GM18499 (cell line): ENCODE data around the gene SCRT2.
"Not testable (repeated sequence)": the region's sequence is repeated elsewhere in the genome, so short reads cannot be mapped to it uniquely, and the experiment has no call there.

Source experiments
- ATAC-seq: cut with Tn5 transposase; IDR thresholded peaks from one replicate; pipeline ENCODE4 v1.9.1; 2021; ENCODE audit warnings: moderate number of reproducible peaks; ENCODE audit not compliant: insufficient read depth, unreplicated experiment

The SCRT2 gene

GRCh38 chr20:701401-702129, 26.0 kb upstream of the SCRT2 start:
- ATAC-seq: no peak

- no peak for ATAC-seq
These were observed 24.3 kb upstream of the SCRT2 start for GRCh38 chr20:699811-700338.

- no peak for ATAC-seq
These were observed 23.7 kb upstream of the SCRT2 start for GRCh38 chr20:699342-699741.

GRCh38 chr20:698276-698675, 22.7 kb upstream of the SCRT2 start:
- ATAC-seq: no peak

DNA sequence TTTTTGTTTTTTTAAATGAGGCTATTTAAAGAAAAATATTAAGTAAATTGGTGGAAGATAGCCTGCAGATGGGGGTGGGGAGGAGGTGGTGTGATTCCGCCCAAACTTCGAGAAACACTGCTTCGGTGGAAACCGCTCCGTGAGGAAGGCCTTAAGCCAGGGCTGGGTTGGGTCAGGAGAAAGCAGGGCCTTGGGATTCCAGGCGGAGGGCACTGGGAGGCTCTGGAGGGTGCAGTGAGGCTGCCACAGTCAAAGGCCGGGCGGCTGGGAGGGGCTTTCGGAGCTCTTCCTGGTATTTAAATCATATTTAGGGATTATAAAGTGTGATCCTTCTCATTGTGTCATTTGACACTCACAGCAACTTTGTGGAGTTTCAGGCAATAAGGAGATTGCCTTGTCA, 22.2 kb upstream of the SCRT2 start:
- ATAC-seq: no peak

DNA sequence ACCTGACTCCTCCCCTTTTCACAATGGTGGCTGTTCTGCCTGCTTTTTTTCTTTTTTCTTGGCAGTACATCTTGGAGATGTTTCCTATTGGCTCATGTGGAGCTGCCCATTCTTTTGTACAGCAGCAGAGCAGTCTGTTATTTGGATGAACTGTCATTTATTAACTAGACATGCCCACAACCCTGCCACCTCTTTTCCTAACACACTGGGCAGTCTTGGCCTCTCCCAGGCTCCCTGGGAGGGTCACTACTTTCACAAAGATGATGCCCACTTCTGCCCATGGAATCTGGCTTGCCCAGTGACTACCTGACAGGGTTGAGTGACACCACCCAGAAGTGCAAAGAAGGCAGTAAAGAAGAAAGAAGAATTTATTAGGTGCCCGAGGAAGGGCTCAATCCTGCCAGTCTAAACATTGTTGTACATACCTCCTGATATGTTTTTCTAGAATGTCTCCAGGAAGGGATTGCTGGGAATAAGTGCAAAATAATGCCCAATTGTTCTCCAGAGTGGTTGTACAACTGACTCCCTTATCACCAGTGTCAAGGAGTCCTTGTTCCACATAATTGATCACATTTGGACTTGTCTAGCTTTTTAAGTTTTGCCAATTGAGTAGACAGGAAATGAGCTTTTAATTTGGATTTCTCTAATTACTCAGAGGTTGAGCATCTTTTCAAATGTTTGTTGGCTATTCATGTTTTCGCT, 19.7 kb upstream of the SCRT2 start:
- ATAC-seq: no peak

GRCh38 chr20:694496-694895, 18.9 kb upstream of the SCRT2 start:
- ATAC-seq: no peak

- not testable (repeated sequence) for ATAC-seq
These were observed 18.2 kb upstream of the SCRT2 start for GRCh38 chr20:693786-694185.

GRCh38 chr20:692044-692443, 16.4 kb upstream of the SCRT2 start:
- no peak for ATAC-seq

- ATAC-seq: no peak
These were observed 14.3 kb upstream of the SCRT2 start for GRCh38 chr20:689947-690346.

DNA sequence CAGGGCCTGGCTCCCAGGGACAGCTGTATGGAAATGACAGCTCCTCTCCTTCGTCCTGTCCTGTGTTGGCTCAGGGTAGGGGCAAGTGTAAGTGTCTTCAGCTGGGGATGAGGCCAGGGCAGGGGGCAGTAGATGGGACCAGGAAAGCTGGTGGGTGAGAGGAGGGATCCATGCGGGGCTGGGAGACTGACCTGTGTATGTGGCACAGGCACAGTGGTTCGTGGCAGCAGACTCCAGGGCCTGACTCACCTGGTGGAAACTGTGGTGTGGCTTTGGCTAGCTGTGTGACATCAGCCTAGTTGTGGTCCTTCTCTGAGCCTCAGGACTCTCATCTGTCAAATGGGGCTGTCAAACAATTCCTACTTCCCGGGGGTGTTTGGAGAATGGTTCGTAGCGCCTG, 13.7 kb upstream of the SCRT2 start:
- ATAC-seq: no peak

GRCh38 chr20:688809-689212, 13.2 kb upstream of the SCRT2 start:
- ATAC-seq: no peak

DNA sequence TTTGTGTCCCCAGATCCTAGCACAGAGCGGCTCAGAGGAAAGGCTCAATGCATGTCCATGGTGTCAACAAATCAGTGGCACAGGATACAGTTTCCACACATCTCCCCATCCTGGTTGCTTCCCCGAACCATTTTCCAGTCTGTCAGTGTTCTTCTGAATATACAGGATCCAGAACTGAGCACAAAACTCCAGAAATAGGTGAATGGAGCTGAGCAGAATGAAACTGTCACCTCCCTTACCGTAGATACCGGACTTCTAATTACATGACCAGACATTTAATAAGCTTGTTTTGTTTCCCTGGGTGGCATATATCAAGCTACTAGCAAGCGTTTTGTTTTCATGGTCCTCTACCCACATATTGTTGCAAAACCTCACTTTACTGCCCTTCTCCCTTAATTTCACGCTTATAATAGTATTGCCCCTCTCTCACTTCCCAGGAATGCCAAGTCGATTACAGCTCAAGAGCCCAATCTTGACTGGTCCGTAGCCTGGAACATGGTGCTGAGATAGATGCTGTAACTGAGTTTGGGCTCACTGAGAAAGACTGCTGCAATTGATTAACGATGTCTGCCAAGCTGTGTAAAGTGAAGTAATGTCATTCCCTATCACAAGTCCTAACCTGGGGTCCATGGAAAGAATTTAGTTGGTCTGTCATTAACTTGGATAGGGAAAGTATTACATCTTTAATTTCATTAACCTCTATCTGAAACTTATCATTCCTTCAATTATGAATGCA, 12.0 kb upstream of the SCRT2 start:
- ATAC-seq: no peak

DNA sequence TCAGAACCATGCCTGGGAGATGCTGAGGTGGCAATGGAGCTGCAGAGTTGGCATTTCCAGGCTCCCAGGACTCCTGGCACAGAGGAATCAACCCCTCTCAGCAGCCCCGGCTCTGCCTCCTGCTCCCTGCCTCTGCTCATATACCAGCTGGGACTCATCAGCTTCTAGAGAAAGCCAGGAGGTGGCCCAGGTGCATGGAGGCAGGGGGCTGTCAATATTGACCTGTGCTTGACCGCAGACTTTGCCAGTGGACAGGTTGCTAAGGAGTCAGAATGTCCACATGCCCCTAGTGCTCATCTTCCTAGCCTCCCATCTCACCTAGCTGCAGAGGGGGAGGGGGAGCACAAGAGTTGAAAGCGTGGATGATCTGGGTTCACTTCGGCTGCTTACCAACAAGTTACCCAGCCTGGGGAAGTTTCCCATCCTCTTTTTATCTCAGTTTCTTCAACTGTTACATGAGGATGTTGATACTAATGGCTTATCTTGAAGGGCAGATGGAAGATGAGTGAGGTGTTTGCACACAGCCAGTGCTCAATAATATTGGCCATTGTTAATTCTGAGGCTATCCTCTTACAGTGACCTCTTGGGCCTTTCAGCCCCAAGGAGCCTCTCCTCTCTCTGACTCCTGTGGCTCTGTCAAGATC, 9.2 kb upstream of the SCRT2 start:
- no peak for ATAC-seq

- ATAC-seq: no peak
These were observed 6.5 kb upstream of the SCRT2 start for GRCh38 chr20:682123-682522.

DNA sequence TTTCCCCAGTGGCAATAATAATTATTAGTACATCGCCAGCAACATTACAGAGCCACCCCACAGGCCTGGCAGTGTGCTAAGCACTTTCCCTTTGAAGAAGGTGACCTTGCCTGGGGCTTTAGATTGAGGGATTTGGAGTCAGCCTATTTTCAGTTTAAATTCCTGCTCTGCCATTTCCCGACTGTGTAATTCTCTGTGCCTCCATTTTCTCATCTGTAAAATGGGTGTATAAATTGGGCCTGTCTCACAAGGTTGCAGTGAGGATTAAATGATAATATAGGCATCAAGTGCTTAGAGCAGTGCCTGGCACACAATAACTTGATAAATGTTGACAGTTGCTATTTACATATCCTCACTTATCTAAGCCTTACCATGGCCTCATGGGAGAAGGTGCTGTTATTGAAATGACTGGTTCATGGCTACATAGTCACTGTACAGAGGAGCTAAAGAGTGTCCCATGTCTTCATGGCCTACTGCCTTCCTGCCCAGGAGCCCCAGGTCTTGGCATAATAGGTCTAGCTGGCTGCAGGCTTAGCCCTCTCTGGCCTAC, 5.1 kb upstream of the SCRT2 start:
- no peak for ATAC-seq

DNA sequence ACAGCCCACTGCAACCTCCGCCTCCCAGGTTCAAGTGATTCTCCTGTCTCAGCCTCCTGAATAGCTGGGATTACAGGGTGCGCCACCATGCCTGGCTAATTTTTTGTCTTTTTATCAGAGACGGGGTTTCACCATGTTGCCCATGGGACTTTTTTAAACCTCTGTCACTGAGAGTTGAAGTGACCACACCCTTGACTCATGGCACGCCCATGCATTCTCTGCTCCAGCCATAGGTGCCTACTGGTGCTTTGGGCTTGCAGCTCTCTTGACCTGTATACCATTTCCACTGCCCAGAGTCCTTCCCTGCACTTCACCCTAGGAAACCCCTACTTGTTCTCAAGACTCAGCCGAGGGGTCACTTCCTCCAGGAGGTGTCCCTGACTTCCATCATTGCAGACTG, 2.4 kb upstream of the SCRT2 start:
- ATAC-seq: no peak

GRCh38 chr20:676967-677366, 1.4 kb upstream of the SCRT2 start:
- no peak for ATAC-seq

DNA sequence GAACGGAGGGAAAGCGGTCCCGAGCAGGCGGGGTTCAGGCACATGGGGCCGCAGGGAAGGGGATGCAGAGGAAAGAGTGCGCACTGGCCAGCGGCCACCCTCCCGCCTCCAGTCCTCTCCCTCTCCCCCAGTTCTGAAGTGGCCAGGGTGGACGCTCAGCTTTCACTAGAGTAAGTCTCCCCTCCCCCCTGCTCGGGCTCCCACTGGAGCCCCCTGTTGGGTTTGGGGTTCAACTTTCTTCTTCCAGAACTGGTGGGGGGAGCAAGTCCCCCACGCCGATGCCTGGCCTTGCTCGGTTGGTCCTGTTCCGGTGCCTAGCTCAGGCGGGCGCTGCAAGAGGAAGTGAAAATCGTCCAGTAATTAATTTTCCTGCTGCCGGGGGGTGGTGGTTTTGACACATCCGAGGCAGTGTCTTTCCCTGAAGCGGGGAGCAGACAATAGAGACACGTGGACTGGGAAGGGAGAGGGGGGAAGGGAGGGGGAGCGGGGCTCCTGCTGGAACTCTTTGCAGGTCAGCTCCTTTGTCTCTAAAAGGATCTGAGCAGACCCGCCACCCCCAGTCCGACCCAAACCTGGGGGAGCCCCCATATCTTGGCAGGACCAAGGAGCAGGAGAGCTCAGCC, 824 bp upstream of the SCRT2 start:
- ATAC-seq: no peak

DNA sequence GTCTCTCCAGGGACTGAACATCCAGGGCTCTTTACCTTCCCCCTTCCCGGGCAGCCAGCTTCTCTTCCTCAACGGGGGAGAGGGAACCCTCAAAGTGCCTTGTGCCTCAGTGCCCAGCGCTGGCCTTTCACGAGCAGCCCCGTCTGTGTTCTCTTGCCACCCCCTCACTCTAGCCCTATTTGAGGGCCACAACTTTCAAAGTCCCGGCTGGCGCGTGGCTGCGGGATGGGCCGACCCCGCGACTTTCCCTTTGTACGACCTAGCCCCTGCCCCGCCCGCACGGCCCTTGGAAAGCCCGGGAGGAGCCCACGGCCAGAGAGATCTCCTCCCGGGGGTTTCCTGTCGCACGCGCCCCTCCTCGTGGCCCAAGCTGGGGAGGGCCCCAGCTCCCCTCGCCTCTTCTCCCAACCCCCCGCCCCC, 559 bp downstream of the SCRT2 start:
- ATAC-seq: no peak
